Measurements from ENCODE around the gene RPLP1. TPM values are rescaled to one million over a fixed set of nuclear protein-coding genes. Genes with fewer than 3 reads are reported as not detected.

Gene RPLP1
- 1,999 TPM for polyA plus RNA-seq (2013, experiment 1 of 2; ENCODE audit: insufficient read length)
- polyA plus RNA-seq (2013, experiment 2 of 2; ENCODE audit: insufficient read length) = 1,809 TPM

DNA sequence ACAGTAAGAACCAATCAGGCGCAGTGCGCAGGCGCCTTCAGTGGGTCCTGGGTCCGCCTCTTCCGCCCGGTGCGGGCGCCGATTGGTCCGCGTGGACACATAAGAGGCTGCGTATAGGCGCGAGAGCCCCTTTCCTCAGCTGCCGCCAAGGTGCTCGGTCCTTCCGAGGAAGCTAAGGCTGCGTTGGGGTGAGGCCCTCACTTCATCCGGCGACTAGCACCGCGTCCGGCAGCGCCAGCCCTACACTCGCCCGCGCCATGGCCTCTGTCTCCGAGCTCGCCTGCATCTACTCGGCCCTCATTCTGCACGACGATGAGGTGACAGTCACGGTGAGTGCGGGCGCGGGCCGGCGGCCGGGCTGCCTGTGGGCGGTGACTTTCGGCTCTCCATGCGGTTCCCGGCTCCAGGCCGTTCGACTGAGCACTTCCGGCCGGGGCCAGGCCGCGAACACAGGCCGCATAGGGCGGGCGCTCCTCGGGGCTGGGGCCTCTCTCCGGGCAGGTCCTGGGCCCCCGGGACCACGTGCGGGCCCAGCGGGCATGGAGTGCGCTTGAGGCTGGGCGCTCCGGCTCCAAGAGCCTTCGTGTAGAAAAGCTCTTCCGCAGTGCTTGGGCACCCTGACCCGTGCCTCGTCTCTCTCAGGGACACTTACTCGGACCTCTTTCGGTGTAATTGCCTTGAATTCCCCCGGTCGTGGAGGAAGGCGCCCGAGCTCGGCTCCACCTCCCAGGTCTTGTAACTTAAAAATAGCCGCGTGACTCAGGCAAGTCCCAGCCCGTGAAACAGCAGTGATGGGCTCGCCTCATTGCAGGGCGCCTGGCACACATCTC is at the start of gene RPLP1:
RPLP1 (plus strand) TSS at position 127 of the 830 bp plus-strand sequence; CDS start at position 258, 131 bp downstream.
- peak; percentile 94 for DNase-seq

DNA sequence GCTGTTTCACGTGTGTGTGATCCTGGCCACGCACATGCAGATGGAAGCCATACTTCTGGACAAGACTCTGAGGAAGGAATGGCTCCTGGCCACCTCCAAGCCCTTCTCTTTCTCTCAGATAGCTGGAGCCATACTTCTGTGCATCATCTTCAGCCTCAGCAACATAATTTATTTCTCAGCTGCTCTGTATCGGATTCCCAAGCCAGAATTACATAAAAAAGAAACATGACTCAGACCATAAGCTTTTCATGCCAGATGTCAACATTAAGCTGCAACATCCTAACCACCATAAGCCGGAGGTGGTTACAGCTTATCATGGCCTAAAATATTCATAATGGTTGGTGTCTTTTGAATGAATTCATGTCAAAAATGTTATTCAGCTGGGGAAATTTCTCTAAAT is 49.0 kb upstream of the RPLP1 start:
- peak; percentile 91 for DNase-seq

DNA sequence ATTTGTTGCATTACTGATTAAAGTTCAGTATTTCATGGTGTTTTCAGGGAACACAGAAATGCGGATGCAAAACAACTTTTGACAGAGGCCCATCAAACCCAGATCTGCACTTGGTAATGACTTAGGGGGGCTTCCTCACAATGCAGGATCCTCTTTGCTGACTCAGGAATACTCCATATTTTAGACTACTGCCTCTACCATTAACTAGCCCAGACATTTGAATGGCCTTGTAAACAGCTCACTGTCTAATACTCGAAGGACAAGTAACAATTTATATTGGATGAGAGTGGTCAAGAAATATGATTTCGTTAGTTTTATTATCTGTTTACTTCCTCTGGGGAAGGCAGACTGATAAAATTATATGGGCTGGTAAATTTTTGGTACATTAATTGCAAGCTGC is 47.5 kb upstream of the RPLP1 start:
- DNase-seq = no peak

DNA sequence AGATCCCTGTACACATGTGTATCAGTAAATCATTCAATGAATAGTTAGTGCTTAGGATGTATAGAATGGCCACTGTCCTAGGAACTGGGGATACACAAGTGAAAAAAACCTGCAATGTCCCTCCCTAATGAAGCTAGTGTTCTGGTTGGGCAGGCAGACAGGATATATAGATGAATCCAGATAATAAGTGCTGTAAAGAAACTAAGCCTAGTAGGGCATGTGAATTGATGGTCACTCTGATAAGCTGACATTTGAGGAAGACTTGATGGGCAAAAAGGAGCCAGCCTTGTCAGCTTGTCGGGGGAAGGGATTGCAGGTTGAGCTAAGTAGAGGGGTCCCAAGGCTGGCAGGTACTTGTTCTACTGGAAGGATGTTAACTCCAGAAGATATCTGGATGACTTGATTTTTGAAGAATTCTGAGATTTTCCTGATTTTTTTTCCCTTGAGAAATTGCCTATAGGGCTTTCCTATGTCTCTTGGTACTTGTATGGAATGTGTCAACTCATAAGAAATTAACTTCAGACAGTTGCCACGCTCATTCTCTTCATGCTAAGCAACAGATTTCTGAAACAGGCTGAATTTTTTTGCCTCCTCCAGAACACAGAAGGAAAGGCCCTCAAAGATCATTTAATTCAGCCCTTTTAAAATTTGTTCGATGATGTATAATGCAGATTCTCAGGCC is 44.8 kb upstream of the RPLP1 start:
- no peak for DNase-seq

DNA sequence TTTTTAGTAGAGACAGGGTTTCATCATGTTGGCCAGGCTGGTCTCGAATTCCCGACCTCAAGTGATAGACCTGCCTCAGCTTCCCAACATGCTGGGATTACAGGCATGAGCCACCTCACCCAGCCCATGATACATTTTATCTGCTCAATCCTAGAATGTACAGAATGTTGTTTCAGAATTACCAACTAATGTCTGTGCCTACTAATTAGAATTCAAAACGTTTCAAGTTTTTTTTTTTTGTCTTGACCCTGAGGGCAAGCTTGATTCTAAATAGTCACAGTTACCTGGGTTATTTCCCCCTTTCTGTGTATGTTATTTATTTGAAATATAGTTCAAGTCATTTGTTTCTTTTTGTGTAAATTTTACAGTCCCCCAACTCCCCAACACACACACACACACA is 43.8 kb upstream of the RPLP1 start:
- DNase-seq = no peak

DNA sequence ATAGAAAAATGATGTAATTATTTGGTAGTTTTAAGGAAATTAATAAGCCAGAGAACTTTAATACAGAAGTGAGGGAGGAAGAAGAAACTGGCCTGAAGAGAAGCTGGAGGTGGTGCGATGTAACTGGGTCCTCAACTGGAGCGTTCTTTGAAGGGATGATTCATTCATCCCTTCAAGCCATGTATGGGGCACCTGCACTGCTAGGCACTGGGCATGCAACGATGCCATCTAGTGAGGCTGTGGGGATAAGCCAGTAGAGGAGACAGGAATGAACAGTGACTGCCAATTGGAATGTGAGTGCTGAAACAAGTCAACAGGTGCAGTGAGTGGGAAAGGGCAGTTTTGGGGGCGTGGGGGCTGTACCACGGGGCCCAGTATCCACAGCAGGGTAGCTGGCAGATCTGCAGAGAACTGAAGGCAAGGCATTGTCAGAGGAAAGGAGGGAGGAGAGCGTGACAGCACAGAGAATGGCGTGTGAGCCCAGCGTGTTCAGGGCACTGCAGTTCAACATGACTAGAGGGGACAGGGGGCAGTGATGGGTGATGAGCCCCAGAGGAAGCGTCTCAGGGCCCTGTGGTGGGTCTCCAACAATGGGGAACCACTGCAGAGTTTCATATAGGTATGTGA is 42.3 kb upstream of the RPLP1 start:
- peak; percentile 53 for DNase-seq

DNA sequence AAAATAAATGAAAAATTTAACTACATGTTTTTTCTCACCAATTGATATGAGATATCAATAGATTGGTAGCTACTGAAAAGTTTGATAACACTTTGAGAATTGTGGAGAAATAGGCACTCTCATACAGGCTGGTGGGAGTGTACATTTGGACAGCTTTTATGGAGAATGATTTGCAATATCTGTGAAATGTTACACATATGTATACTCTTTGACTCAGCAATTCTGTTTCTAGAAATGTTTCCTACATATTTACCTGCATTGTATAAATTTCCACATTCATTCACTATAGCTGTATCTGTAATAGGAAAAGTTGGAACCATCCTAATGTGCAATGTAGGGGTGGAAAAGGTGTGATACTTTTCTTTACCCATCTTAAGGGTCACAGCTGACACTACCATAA is 40.3 kb upstream of the RPLP1 start:
- no peak for DNase-seq

DNA sequence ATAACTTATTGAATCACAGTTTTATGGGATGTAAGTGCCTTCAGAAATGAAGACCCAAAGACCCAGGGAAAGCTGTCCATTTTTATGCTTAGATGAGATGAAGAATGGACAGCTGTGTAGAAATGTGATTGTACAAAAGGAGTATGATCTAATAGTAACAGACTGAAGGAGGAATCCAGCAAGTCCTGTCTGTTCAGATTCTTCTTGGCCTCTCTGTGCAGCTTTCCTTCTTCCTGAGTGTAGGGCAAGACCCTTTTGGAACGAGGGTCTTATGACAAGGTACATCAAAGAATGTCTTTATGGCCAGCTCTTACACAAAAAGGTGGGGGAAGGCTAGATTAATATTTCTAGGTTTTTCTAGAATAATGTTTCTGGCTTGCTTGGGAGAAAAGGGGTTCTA is 39.9 kb upstream of the RPLP1 start:
- DNase-seq = no peak

DNA sequence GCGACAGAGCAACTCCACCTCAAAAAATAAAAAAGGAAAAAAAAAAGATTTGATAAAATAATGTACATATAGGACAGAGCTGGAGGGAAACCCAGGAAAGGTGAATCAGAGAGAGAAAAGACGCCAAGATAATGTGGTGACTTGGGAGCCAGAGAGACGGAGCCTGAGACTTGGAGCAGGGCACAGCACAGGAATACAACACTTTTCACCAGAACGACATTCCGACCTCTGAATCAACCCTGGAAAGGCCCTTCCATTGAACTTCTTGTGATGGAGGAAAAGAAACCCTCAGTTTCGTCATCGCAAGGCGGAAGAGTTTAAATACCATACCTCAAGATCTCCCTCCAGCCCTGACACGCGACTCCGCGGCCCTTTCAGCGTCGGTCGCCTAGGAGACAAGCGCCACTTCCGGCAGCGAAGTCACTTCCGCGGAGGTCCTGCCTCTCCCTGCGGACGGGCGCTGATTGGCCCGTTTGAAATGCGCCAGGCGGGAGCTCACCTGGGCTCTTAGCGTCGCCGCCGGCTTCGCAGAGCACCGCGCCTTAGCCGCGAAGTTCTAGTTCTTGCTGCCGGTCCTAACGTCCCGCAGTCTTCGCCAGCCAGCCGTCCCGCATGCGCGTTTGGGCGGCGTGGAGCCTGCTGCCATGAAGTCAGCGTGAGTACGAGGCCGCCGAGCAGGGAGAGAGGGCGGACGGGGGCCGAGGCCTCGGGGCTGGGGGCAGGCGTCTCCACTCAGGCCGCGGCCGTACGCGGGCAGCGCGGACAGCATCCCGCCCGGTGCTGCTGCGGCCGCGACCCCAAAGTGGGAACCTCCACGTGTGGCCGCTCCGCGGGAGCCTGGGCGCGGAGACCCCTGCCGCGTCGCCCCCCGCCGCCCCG is 38.6 kb upstream of the RPLP1 start, which contains the start of gene KIF23:
KIF23 (plus strand) TSS at position 528 of the 879 bp plus-strand sequence; CDS start at position 645, 117 bp downstream.
- peak; percentile 96 for DNase-seq

DNA sequence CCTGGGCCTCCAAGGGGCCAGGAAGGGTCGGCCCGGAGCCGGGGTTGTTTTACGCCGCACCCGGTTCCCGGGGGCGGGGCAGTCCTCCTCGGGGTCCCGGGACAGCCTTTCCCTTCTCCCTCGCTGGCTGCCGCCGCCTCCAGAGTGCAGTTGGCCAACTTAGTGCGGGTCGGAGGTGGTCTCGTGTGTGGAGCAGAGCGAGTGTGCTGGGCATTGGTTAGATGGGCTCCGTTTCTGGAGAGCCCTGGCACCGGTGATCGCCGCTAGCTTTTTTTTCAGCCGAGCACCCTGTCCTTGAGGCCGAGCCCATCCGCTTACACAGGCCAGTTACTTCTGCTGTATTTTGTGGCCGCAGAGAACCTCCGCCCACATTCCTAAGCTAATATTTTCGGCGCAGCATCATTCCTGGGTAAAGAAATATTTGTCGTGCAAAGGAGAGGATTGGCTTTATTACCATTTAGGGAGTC is 37.9 kb upstream of the RPLP1 start:
- DNase-seq = peak; percentile 97

DNA sequence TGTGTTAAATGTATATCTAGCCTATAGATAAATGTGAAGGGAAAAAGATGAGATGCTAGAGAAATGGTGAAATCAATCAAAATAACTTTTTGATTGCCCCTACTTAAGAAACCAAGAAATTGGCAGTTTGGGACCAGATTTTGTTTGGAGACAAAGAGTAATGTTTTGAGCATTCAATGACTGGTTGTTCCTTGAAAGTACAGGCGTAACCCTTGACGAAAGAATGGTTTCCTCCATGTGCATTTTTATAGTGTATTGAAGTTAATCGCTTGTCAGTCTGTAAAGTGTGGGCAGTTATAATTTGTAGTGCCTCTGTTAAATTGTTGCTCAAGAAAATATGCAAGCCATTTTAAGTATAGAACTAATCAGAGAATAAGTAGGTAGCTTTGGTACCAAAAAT is 37.2 kb upstream of the RPLP1 start:
- no peak for DNase-seq

DNA sequence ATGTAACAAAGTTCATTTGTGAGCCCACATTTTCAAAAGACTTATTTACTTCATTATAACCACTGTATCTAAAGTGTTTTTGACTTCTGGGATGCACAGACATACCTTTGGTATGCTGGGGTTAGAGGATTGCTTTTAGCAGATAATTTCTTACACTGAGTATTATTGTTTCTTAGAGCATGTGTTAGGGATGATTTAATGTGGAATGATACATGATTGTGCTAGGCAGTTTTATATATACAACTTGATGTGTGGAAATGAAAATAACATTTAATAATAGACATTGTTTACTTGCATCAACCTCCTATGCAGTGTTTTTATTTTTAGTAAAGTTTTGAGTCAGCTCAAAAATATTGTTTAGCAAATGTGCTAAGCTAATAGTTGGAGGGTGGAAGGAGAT is 35.0 kb upstream of the RPLP1 start:
- DNase-seq = no peak

DNA sequence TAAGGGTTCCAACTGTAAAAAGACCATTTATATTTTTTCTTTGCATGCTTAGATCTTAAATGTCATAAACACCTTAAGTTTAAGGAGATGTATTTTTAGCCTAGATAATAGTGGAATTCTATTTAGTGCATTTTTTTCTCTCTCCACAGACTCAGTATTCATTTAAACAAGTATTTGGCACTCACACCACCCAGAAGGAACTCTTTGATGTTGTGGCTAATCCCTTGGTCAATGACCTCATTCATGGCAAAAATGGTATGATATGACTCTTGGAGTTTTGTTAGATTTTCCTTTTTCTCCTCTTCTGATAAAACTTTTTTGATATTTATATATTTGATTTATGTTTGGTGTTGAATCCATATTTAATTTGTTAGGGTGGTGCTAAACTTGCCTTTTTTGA is 31.1 kb upstream of the RPLP1 start:
- no peak for DNase-seq

DNA sequence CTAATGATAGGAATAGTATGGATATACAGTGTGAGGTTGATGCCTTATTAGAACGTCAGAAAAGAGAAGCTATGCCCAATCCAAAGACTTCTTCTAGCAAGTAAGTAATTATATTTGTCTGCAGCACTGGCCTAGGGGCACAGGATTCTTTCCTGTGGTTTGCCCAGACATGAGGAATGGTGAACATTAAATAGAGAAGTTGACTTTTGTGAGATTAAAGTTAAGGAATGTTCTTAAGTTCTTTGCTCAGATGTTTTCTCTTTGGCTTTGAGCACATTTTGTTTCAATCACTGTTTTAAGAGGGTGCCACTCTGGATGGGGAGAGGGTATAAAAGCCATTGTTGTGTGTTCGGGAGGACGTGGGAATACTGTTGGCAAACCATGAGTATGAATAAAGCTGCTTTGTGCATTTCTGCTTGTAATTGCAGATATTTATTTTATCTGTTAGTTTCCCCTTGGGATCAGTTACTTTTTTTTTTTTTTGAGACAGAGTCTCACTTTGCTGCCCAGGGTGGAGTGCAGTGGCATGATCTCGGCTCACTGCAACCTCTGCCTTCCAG is 30.2 kb upstream of the RPLP1 start:
- no peak for DNase-seq

DNA sequence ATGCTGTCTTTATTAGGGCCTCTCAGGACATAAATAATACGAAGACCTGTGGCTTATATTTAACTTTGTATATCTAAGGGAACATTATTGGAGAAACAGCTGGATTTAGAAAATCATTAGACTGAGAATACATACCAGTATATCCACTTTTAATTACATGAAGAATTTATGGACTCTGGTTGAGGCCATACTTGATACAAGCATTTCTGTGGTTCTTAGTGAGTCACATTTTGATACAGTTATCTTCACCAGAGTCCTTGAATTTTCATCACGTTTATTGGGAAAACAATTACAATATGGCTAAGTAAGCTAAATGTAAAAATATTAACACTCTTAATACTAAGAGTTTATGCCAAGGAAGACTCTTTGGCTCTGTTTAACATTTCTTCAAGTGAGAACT is 28.6 kb upstream of the RPLP1 start:
- no peak for DNase-seq

DNA sequence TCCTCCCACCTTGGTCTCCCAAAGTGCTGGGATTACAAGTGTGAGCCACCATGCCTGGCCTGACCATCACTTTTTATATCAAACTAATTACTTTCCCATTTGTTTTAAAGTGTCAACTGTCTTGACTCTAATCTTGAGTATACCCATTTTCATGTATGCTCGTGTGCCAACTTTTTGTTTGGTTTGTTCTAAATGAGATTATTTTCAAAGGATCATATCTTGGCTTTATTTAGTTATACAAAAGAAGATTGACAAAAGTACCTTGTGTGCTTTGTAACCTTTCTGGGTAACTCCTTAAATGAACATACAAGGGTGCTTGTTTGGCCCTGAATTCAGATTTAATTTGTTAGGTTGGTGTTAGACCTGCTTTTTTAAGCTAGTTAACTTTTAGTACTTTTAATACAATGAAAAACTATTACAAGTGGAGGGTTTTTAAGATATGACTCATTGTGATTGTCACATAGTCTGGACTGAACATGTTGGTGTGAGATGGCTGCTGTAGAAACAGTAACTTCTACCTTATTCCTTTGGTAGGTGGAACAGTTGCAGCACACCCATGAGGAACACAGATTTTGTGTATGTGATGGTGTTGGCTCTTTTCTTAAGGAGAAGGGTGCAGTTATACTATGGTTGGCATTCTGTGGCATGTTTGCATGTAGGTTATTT is 27.7 kb upstream of the RPLP1 start:
- no peak for DNase-seq

DNA sequence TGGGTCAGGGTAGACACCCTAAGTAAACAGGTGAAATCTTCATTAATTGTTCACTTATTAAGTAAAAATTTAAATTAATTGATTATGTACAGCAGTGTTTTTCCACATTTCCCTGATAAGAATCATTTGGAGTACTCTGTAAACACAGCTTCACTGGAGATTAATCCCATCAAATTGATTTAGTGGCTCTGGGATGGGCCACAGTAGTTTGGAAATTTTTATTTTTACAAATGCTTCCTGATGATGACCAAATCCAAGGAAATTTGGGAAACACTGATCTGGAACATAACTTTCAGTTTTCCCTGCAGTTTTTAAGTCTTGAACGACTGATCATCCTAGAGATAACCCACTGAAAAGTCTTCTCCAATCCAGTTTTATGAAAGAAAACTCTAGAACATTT is 18.8 kb upstream of the RPLP1 start:
- DNase-seq = no peak

DNA sequence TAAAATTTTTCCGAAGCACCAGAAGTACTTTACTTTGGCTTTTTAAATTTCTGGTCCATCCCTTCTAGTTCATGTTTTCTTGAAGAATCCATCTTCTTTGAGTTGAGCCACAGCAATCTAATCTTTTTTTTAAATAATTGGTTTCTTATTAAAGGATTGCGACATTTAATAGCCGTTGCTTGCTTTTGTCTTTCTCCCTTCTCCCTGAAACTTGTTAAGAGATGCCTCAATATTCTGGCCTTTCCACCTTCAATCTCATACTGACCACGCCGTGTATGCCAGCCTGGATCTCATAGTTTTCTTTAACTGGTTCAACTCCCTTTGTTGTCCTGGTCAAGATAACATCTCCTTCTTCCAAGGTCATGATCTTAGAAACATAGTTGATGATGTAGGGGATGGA is 18.4 kb upstream of the RPLP1 start:
- DNase-seq = no peak

DNA sequence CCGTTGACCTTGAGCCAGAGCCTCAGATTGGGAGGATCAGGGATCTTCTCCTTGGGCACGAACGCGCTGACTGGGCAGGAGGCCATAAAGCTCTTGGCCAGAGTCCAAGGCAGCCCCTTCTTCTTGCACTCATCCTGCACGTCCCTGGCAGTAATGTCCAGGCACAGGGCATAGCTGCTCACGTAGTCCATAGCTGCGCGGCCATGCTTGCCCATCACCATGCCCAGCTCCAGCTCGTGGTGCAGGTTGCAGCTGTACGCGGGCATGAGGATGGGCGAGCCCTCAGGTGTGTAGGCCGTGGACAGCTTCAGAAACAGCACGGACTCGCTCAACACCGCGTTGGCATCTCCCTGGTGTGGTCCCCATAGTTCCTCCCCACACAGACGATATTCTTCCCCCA is 17.9 kb upstream of the RPLP1 start:
- no peak for DNase-seq

DNA sequence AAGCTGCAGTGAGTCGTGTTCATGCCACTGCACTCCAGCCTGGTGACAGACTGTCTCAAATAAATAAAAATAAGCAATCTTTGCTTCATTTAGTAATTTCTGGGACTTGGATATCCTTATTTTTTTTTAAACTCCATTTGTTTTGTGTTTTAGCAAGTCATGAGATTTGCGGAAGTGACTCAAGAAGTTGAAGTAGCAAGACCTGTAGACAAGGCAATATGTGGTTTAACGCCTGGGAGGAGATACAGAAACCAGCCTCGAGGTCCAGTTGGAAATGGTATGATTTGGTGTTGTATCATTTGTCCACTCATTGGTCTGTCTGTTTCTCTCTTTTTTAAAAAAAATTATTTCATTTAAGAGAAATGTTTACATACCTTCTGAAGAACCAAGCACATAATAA is 16.6 kb upstream of the RPLP1 start:
- no peak for DNase-seq

DNA sequence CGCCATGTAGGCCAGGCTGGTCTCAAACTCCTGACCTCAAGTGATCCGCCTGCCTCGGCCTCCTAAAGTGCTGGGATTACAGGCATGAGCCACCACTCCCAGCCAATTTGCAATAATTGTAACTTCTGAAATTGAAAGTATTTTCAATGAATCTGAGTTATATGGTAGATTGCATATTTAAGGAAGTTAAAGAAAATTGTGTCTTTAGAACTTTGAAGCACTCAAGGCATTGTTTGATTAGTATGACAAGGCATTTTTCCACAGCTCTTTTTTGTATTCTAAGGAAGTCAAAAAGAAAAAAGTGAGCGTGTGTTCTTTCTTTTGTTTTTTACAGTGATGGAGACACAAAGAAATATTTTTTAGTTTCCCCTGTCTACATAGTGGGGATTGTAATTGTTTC is 15.7 kb upstream of the RPLP1 start:
- DNase-seq = no peak
